Keratinocyte (primary cell): ENCODE data around the gene EEF1E1. TPM values are rescaled to one million over a fixed set of nuclear protein-coding genes. Genes with fewer than 3 reads are reported as not detected.
A peak's percentile ranks its signal among the peaks of the same experiment; 100 is the strongest.

Experiments
- DNase-seq: peaks from one replicate; pipeline ENCODE4 v3.0.0-alpha.2; 2011; ENCODE audit warnings: low read depth, missing footprints, low spot score
- FAIRE-seq: peaks from 2 replicates; lab custom pipeline; 2011; peaks lifted over from hg19 to GRCh38; lab: Jason Lieb, UNC
- H2AFZ ChIP-seq: 2 replicates; pipeline ENCODE4 v1.6.0; 2012; ENCODE audit warnings: low read length, control low read depth, inconsistent platforms; ENCODE audit not compliant: control insufficient read depth
- H3K27ac ChIP-seq: 2 replicates; pipeline ENCODE4 v1.5.1; 2011; ENCODE audit warnings: low read length; ENCODE audit not compliant: control insufficient read depth, insufficient read depth
- H3K27me3 ChIP-seq: 3 replicates; pipeline ENCODE4 v1.6.0; 2011; ENCODE audit warnings: low read length; ENCODE audit not compliant: control insufficient read depth, insufficient read depth; ENCODE audit errors: extremely low read depth
- H3K36me3 ChIP-seq, 2 experiments: 2 replicates in 1 of 2; 3 replicates in 1 of 2; pipeline ENCODE4 v1.5.1; 2011; ENCODE audit warnings: low read length in 2 of 2, mild to moderate bottlenecking in 1 of 2; ENCODE audit not compliant: control insufficient read depth in 2 of 2, insufficient read depth in 2 of 2; ENCODE audit errors: extremely low read depth in 1 of 2
- H3K4me1 ChIP-seq: 3 replicates; pipeline ENCODE4 v1.5.1; 2011; ENCODE audit warnings: low read length; ENCODE audit not compliant: control insufficient read depth, insufficient read depth; ENCODE audit errors: extremely low read depth
- H3K4me2 ChIP-seq: 3 replicates; pipeline ENCODE4 v1.6.0; 2011; ENCODE audit warnings: low read depth, low read length; ENCODE audit not compliant: control insufficient read depth, insufficient read depth; ENCODE audit errors: extremely low read depth
- H3K4me3 ChIP-seq, 3 experiments: fragments of 200-600 bp in 1 of 3; sonication (generic) in 1 of 3; 2 replicates in 2 of 3; 3 replicates in 1 of 3; pipeline ENCODE4 v1.5.1; 2011 to 2016; ENCODE audit warnings: low read length in 3 of 3, mild to moderate bottlenecking in 3 of 3, control low read depth in 2 of 3, inconsistent platforms in 1 of 3, low read depth in 1 of 3, mixed read lengths in 1 of 3, mixed run types in 1 of 3, moderate library complexity in 1 of 3; ENCODE audit not compliant: control insufficient read depth in 2 of 3, insufficient read depth in 2 of 3; ENCODE audit errors: extremely low read depth in 1 of 3
- H3K79me2 ChIP-seq: 2 replicates; pipeline ENCODE4 v1.6.0; 2012; ENCODE audit warnings: low read length; ENCODE audit not compliant: control insufficient read depth, insufficient read depth
- H3K9ac ChIP-seq: 3 replicates; pipeline ENCODE4 v1.6.0; 2011; ENCODE audit warnings: low read length; ENCODE audit not compliant: control insufficient read depth, insufficient read depth; ENCODE audit errors: extremely low read depth
- H3K9me1 ChIP-seq: 3 replicates; pipeline ENCODE4 v1.6.0; 2011; ENCODE audit warnings: low read length; ENCODE audit not compliant: control insufficient read depth, insufficient read depth; ENCODE audit errors: extremely low read depth
- H3K9me3 ChIP-seq: 2 replicates; pipeline ENCODE4 v1.5.1; 2012; ENCODE audit warnings: low read depth, low read length; ENCODE audit not compliant: control insufficient read depth
- H4K20me1 ChIP-seq: 3 replicates; pipeline ENCODE4 v1.6.0; 2011; ENCODE audit warnings: low read length; ENCODE audit not compliant: control insufficient read depth, insufficient read depth; ENCODE audit errors: extremely low read depth
- EZH2 ChIP-seq: IDR thresholded peaks from one replicate; pipeline ENCODE4 v1.6.1; 2012; ENCODE audit warnings: inconsistent platforms, mild to moderate bottlenecking, low read length, moderate library complexity
- dilution Hi-C: fragments of 300-500 bp; cut with MboI; formaldehyde crosslinking; loops from one replicate; pipeline ENCODE4 v1.7.0; 2020; ENCODE audit warnings: low sequenced_read_pairs; ENCODE audit not compliant: extremely low pct_ligation_motif_present
- polyA plus RNA-seq, 5 experiments: library from polyadenylated mRNA; depleted of rRNA in 3 of 5; stranded (reverse) in 3 of 5; stranded (forward) in 1 of 5; unstranded in 1 of 5; fragments of >200 nt; gene quantifications; 1 replicate in 1 of 5; 2 replicates in 3 of 5; 3 replicates in 1 of 5; pipeline versions ENCODE4 v1.2.1 to v1.2.3, GENCODE V29; 2011 to 2012; ENCODE audit warnings: missing spikeins in 2 of 5, low read depth in 1 of 5, low replicate concordance in 1 of 5
- TF ChIP-seq, protein P1 (sequence below), 3 experiments: IDR thresholded peaks in 1 of 3; conservative IDR thresholded peaks in 1 of 3; optimal IDR thresholded peaks in 1 of 3; 2 replicates in 2 of 3; 3 replicates in 1 of 3; pipeline versions ENCODE3 to v1.5.1; 2011; ENCODE audit warnings: low read length in 3 of 3, mild to moderate bottlenecking in 3 of 3, moderate library complexity in 2 of 3, control low read depth in 1 of 3, inconsistent platforms in 1 of 3; ENCODE audit not compliant: insufficient read depth in 2 of 3; ENCODE audit errors: extremely low read depth in 1 of 3

Gene EEF1E1
- polyA plus RNA-seq, 1 donor (not counting 4 experiments of a cell fraction or from before 2014, with no cell fraction given): 83.5 TPM

DNA sequence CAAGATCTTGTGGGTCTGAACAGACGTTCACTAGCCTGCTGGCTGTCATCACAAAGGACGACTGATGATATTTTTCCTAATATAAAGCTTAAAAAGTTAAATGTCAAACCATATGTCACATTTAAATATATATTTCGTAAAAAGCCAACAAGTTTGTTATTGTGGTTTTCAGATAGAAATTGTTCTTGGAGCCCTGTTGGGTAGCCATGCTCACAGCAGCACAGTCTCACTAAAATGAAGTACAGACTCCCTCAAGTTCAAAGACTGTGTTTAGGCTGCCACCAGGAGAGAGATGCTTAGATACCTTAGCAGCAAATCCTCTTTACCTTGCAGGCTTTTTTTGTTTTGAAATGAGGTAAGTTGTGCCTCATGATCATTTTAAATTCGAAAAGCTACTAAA is 17.8 kb downstream of the EEF1E1 start:
- Histone ChIP-seq H3K4me2 (peak overlapping the region; percentile 29), H3K9ac (no peak overlapping the region), H3K4me1 (peaks cover 45% of the 10 kb centered on the region), H3K9me1 (no peaks in the 10 kb centered on the region), H3K36me3 (peaks cover 7 to 8% of the 10 kb centered on the region in 2 experiments), H3K27ac (peak overlapping the region; percentile 50), H3K79me2 (peaks cover 18% of the 10 kb centered on the region), H3K4me3 (no peak overlapping the region), H4K20me1 (no peaks in the 10 kb centered on the region), H2AFZ (no peak overlapping the region), H3K9me3 (no peaks in the 10 kb centered on the region), H3K27me3 (no peaks in the 10 kb centered on the region)
- FAIRE-seq (no peak), DNase-seq (no peak)
- TF ChIP-seq, protein P1, sequence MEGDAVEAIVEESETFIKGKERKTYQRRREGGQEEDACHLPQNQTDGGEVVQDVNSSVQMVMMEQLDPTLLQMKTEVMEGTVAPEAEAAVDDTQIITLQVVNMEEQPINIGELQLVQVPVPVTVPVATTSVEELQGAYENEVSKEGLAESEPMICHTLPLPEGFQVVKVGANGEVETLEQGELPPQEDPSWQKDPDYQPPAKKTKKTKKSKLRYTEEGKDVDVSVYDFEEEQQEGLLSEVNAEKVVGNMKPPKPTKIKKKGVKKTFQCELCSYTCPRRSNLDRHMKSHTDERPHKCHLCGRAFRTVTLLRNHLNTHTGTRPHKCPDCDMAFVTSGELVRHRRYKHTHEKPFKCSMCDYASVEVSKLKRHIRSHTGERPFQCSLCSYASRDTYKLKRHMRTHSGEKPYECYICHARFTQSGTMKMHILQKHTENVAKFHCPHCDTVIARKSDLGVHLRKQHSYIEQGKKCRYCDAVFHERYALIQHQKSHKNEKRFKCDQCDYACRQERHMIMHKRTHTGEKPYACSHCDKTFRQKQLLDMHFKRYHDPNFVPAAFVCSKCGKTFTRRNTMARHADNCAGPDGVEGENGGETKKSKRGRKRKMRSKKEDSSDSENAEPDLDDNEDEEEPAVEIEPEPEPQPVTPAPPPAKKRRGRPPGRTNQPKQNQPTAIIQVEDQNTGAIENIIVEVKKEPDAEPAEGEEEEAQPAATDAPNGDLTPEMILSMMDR (optimal IDR thresholded peaks at IDR 0.05 in 1 of 3, IDR thresholded peaks at IDR 0.05 in 1 of 3, conservative IDR thresholded peaks at IDR 0.05 in 1 of 3; ENCODE audit: extremely low read depth in 1 of 3, insufficient read depth in 2 of 3, low read length in 3 of 3): no peak
- no peak for TF ChIP-seq EZH2
- dilution Hi-C loops: no loop called here

DNA sequence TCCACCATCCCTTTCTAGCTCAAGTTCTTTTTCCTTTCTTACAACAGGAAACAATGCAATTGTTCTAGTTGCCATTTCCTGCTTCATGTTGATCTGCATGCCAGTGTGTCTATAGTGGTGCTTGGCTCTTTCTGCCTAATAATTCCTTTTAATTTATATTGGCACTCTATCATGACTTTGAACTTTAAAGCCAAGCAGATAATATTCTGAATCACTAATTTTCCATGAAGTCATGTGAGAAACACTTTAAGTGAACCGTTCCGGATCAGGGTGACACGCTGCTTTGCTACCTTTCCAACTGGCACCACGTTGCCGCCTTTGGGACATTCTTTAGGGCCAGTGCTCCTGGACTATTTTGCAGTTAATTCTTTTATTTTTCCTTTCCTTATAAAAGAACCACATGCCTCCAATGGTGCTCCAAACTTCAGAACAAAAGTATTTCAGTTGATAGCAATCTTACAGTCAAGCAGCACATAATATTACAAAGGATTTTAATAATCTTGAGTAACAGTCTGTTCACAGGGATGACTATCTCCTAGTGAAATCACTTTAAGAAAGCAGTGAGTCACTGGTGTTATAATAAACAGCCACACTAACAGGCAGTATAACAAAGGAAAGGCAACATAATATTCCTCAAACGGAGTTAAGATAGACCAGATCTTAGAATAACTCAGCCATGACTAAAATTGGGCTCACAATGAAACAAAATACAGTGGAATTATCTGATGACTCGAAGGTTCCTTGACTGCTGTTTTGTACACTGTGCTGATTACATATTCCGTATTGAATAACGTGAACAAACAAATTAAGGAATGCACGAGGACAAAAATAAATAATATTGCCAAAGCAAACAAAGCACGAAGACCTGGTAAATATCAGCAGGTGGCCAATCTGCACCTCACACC is 19.1 kb downstream of the EEF1E1 start:
- peaks cover 4 to 11% of the 10 kb centered on the region in 2 experiments for H3K36me3 ChIP-seq
- H3K27ac ChIP-seq: peak overlapping the region; percentile 82
- TF ChIP-seq, protein P1 (optimal IDR thresholded peaks at IDR 0.05 in 1 of 3, IDR thresholded peaks at IDR 0.05 in 1 of 3, conservative IDR thresholded peaks at IDR 0.05 in 1 of 3; ENCODE audit: extremely low read depth in 1 of 3, insufficient read depth in 2 of 3, low read length in 3 of 3): no peak
- TF ChIP-seq EZH2: no peak
- peaks cover 45% of the 10 kb centered on the region for H3K4me1 ChIP-seq
- peak overlapping the region; percentile 49 for H3K9ac ChIP-seq
- no peaks in the 10 kb centered on the region for H4K20me1 ChIP-seq
- H3K4me3 ChIP-seq: peak overlapping the region in 2 of 3 experiments; percentile 9 to 16
- dilution Hi-C loops: no loop called here
- H2AFZ ChIP-seq: no peak overlapping the region
- H3K9me3 ChIP-seq: no peaks in the 10 kb centered on the region
- DNase-seq: peak; percentile 56
- no peaks in the 10 kb centered on the region for H3K27me3 ChIP-seq
- H3K9me1 ChIP-seq: no peaks in the 10 kb centered on the region
- peak; percentile 93 for FAIRE-seq
- H3K79me2 ChIP-seq: peaks cover 18% of the 10 kb centered on the region
- H3K4me2 ChIP-seq: peak overlapping the region; percentile 64
